GM23338 (cell line): ENCODE results near the gene ZPBP2. TPM values are rescaled to one million over a fixed set of nuclear protein-coding genes. Genes with fewer than 3 reads are reported as not detected.

Experiments
- ATAC-seq: fragments of 200-7000 bp; cut with Tn5 transposase; 3 replicates; pipeline ENCODE4 v1.9.1; 2020
- DNase-seq: peaks from one replicate; pipeline ENCODE4 v3.0.0-alpha.2; 2015; ENCODE audit warnings: low spot score
- H2AFZ ChIP-seq: fragments of 200-600 bp; sonication (generic); 2 replicates; pipeline ENCODE4 v1.8.0; 2016; ENCODE audit warnings: antibody characterized with exemption, mild to moderate bottlenecking, moderate library complexity
- H3F3A ChIP-seq: fragments of 200-600 bp; sonication (generic); replicated peaks from 2 replicates; pipeline ENCODE4 v1.8.0; 2017; ENCODE audit warnings: antibody characterized with exemption, mixed run types, low read depth
- H3K27ac ChIP-seq: fragments of 200-600 bp; sonication (generic); 2 replicates; pipeline ENCODE4 v1.6.1; 2016; ENCODE audit warnings: low read depth
- H3K27me3 ChIP-seq: fragments of 200-600 bp; sonication (generic); 2 replicates; pipeline ENCODE4 v1.8.0; 2016; ENCODE audit warnings: mild to moderate bottlenecking, mixed run types, moderate library complexity; ENCODE audit not compliant: insufficient read depth
- H3K36me3 ChIP-seq: fragments of 200-600 bp; sonication (generic); 2 replicates; pipeline ENCODE4 v1.8.0; 2016; ENCODE audit warnings: mild to moderate bottlenecking; ENCODE audit not compliant: insufficient read depth
- H3K4me1 ChIP-seq: fragments of 200-600 bp; sonication (generic); 2 replicates; pipeline ENCODE4 v1.8.0; 2016; ENCODE audit warnings: mild to moderate bottlenecking, moderate library complexity; ENCODE audit not compliant: insufficient read depth
- H3K4me2 ChIP-seq: fragments of 200-600 bp; sonication (generic); 2 replicates; pipeline ENCODE4 v1.7.1; 2017; ENCODE audit warnings: mixed run types
- H3K4me3 ChIP-seq: fragments of 200-600 bp; sonication (generic); 2 replicates; pipeline ENCODE4 v1.6.1; 2016; ENCODE audit warnings: mixed run types
- H3K79me2 ChIP-seq: fragments of 200-600 bp; sonication (generic); replicated peaks from 2 replicates; pipeline ENCODE4 v1.8.0; 2017; ENCODE audit warnings: mild to moderate bottlenecking; ENCODE audit not compliant: insufficient read depth
- H3K9me2 ChIP-seq: fragments of 200-600 bp; sonication (generic); 2 replicates; pipeline ENCODE4 v1.8.0; 2017; ENCODE audit not compliant: insufficient read depth
- H4K20me1 ChIP-seq: fragments of 200-600 bp; sonication (generic); replicated peaks from 2 replicates; pipeline ENCODE4 v1.8.0; 2017; ENCODE audit warnings: mild to moderate bottlenecking; ENCODE audit not compliant: insufficient read depth
- H3K27ac Mint-ChIP-seq: 2 replicates; pipeline ENCODE4 v1.8.0; 2020; ENCODE audit warnings: inconsistent platforms, mild to moderate bottlenecking, moderate library complexity, mixed read lengths
- H3K27me3 Mint-ChIP-seq: 3 replicates; pipeline ENCODE4 v1.8.0; 2022; ENCODE audit warnings: low read depth, mild to moderate bottlenecking, moderate library complexity, mixed read lengths, inconsistent platforms; ENCODE audit not compliant: insufficient read depth, poor library complexity
- H3K36me3 Mint-ChIP-seq: 3 replicates; pipeline ENCODE4 v1.8.0; 2021; ENCODE audit warnings: low read depth, mild to moderate bottlenecking, inconsistent platforms, moderate library complexity, mixed read lengths
- H3K4me1 Mint-ChIP-seq: 3 replicates; pipeline ENCODE4 v1.8.0; 2020; ENCODE audit warnings: mild to moderate bottlenecking, inconsistent platforms, mixed read lengths
- H3K4me3 Mint-ChIP-seq: 3 replicates; pipeline ENCODE4 v1.8.0; 2021; ENCODE audit warnings: moderate library complexity, mild to moderate bottlenecking, inconsistent platforms, mixed read lengths
- H3K9me3 Mint-ChIP-seq: 3 replicates; pipeline ENCODE4 v1.8.0; 2020; ENCODE audit warnings: moderate library complexity, mild to moderate bottlenecking, inconsistent platforms, mixed read lengths
- CTCF ChIP-seq, 2 experiments: fragments of 200-600 bp in 1 of 2; sonication (generic) in 1 of 2; conservative IDR thresholded peaks; 2 replicates each; pipeline versions ENCODE4 v1.5.1 to v1.6.1; 2016 to 2017; ENCODE audit warnings: antibody characterized with exemption in 2 of 2, low read depth in 2 of 2, mild to moderate bottlenecking in 2 of 2, moderate library complexity in 1 of 2
- ETS1 ChIP-seq: IDR thresholded peaks from 2 replicates; pipeline ENCODE4 v1.6.1; 2016; ENCODE audit warnings: antibody characterized with exemption
- EZH2 ChIP-seq: fragments of 200-600 bp; sonication (generic); IDR thresholded peaks from one replicate; pipeline ENCODE4 v1.8.0; 2017; ENCODE audit warnings: antibody characterized with exemption, mild to moderate bottlenecking, low read depth; ENCODE audit not compliant: unreplicated experiment
- EZH2phosphoT487 ChIP-seq: fragments of 200-600 bp; sonication (generic); IDR thresholded peaks from one replicate; pipeline ENCODE4 v1.8.1; 2018; ENCODE audit warnings: antibody characterized with exemption; ENCODE audit not compliant: unreplicated experiment
- JUNB ChIP-seq: IDR thresholded peaks from one replicate; pipeline ENCODE4 v1.6.1; 2016; ENCODE audit warnings: antibody characterized with exemption; ENCODE audit not compliant: unreplicated experiment
- REST ChIP-seq: IDR thresholded peaks from one replicate; pipeline ENCODE4 v1.6.1; 2018; ENCODE audit warnings: antibody characterized with exemption; ENCODE audit not compliant: unreplicated experiment
- ZNF114 ChIP-seq: fragments of 250-450 bp; sonication (Bioruptor Pico); IDR thresholded peaks from 2 replicates; pipeline ENCODE4 v1.5.0; 2020; ENCODE audit warnings: mild to moderate bottlenecking, moderate library complexity
- ZNF331 ChIP-seq: fragments of 250-450 bp; sonication (Bioruptor Pico); IDR thresholded peaks from 2 replicates; pipeline ENCODE4 v1.5.0; 2020; ENCODE audit warnings: low read depth, mild to moderate bottlenecking, moderate library complexity
- ZNF462 ChIP-seq: fragments of 250-450 bp; sonication (Bioruptor Pico); IDR thresholded peaks from 2 replicates; pipeline ENCODE4 v1.5.0; 2020; ENCODE audit warnings: mild to moderate bottlenecking, moderate library complexity
- polyA plus RNA-seq: library from polyadenylated mRNA; unstranded; fragments of >200 nt; fragmentation: Nextera tagmentation; extraction: Ambion mirVana; gene quantifications from 2 replicates; pipeline ENCODE4 v1.2.1, GENCODE V29; 2016
- total RNA-seq: library from RNA; depleted of rRNA; stranded (reverse); fragments of >200 nt; shearing (Covaris generic); gene quantifications from 2 replicates; pipeline ENCODE4 v1.2.3, GENCODE V29; 2014

ZPBP2 gene
- total and polyA plus RNA-seq, 2 experiments from 2014 or later = not detected

GRCh38 chr17:39834017-39834416, 34.0 kb upstream of the ZPBP2 start:
- Histone ChIP-seq H3K4me1 (no peaks in the 10 kb centered on the region), H3K4me2 (no peak overlapping the region), H3K9me2 (peaks cover 5% of the 10 kb centered on the region; the same call in 1 of the 2 replicates), H3F3A (no peaks in the 10 kb centered on the region), H4K20me1 (no peaks in the 10 kb centered on the region), H2AFZ (peak overlapping the region; percentile 15; the same call in 1 of the 2 replicates), H3K36me3 (no peaks in the 10 kb centered on the region), H3K4me3 (no peak overlapping the region), H3K27me3 (no peaks in the 10 kb centered on the region), H3K79me2 (no peaks in the 10 kb centered on the region), H3K27ac (no peak overlapping the region)
- Mint-ChIP-seq H3K27me3 (peaks cover 4% of the 10 kb centered on the region), H3K4me1 (no peaks in the 10 kb centered on the region), H3K36me3 (no peaks in the 10 kb centered on the region; the same call in 2 of the 3 replicates), H3K4me3 (no peak overlapping the region), H3K9me3 (peaks cover 9% of the 10 kb centered on the region), H3K27ac (no peak overlapping the region)
- DNase-seq = no peak
- no peak for ATAC-seq
- TF ChIP-seq CTCF (conservative IDR thresholded peaks at IDR 0.05; ENCODE audit: low read depth in 2 of 2) (no peak), JUNB (no peak), REST (no peak), EZH2 (no peak), EZH2phosphoT487 (no peak), ZNF331 (CRISPR knock-in tag) (no peak), ZNF462 (CRISPR knock-in tag) (no peak), ETS1 (no peak), ZNF114 (CRISPR knock-in tag) (no peak)
